ENCODE results near the gene MACROD2.

GRCh38 chr20:14410869-14411555 lies 415.7 kb downstream of the MACROD2 start:
- TF ChIP-seq CTCF (conservative IDR thresholded peaks at IDR 0.05; ENCODE audit: low read depth, low read length) (no peak), EZH2 (IDR thresholded peaks at IDR 0.05; ENCODE audit: borderline replicate concordance, low read depth, low read length, poor library complexity, severe bottlenecking) (no peak)
